NCI-H1092 (cell line): Measurements from ENCODE around the gene HTR2C.
"Not testable (repeated sequence)": the region's sequence is repeated elsewhere in the genome, so short reads cannot be mapped to it uniquely, and the experiment has no call there.

Source experiments
- DNase-seq: peaks from one replicate; lab custom pipeline; 2025; lab: John Stamatoyannopoulos, UW

The HTR2C gene

GRCh38 chrX:114712466-114712865 lies 128.6 kb downstream of the HTR2C start:
- no peak for DNase-seq

- DNase-seq: no peak
These were observed 131.2 kb downstream of the HTR2C start for GRCh38 chrX:114715096-114715495.

GRCh38 chrX:114717921-114718320 lies 134.0 kb downstream of the HTR2C start:
- DNase-seq: no peak

GRCh38 chrX:114766541-114766940 lies 182.7 kb downstream of the HTR2C start:
- DNase-seq: no peak

DNA sequence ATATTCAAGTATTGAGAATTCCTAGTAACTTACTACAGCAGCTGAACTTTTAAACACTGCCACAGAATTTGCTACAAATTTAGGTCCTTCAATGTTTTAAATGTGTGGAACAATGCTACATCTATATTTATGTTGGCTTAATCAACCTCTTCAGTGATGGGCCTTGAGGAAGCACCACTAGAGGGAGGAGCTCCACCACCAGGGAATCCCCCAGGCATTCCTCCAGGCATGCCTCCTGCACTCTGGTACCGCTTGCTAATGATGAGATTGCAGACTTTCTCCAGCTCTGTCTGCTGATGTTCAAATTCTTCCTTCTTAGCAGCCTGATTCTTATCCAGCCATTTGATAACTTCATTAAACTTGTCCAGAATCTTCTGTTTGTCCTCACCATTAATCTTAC lies 190.8 kb downstream of the HTR2C start:
- DNase-seq: no peak

GRCh38 chrX:114782925-114783324 lies 199.0 kb downstream of the HTR2C start:
- DNase-seq: no peak

- no peak for DNase-seq
These were observed 203.2 kb downstream of the HTR2C start for GRCh38 chrX:114787061-114787460.

GRCh38 chrX:114797494-114797893 lies 213.6 kb downstream of the HTR2C start:
- DNase-seq: no peak

- no peak for DNase-seq
These were observed 215.0 kb downstream of the HTR2C start for GRCh38 chrX:114798907-114799306.

DNA sequence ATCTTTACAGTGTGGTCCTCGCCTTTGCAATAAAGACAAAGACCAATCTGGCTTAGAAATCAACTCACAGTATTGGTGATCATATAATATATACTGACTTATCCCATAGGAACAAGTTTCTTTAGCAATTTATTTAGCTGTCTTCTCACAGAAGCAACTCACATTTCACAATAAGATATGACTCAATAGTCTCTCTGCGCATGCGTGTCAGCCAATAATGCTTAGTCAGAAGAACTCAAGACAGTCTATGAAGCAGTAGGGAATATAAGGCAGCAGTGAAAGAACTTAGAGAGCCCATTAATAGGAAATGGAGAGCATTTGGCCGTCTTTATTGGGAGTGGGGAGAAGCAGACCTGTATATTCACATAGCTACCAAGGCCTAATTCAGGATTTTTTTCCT lies 216.8 kb downstream of the HTR2C start:
- no peak for DNase-seq

DNA sequence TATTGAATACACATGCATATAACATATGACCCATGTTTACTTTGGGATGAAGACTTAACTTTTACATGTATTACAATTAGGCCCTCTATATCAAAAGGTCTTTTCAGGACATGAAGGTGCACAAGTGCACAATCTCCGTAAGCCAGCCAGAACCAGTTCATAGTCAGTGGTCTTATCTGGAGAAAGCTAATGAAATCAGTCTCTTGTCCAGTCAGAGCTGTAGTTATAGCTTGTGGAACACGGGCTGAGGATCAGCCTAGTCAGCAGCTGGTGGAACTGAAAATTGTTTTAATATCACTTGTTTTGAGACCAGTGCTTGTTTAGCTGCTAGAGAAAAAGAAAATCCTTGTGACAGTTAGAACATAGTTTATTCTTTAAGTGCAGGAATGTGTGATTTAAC lies 235.6 kb downstream of the HTR2C start:
- no peak for DNase-seq

GRCh38 chrX:114841051-114841450 lies 257.2 kb downstream of the HTR2C start:
- no peak for DNase-seq

DNA sequence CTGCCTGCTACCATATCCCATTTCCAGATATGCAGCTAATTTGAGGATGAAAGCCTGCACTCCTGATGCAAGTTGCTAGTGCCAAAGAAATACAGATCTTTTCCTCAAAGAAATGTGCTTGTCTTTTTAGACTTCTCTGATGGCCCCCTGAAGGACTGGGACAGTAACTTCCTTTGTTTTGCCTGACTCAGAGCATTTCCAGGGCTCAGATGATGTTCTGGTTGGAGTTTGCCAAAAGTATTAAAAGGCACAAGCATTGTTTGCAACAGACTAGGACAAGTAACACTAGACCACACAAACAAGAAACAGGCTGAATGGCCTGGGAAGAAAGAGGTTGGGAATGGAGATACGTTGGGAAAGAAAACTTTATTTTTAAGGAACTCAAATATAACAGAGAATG lies 258.3 kb downstream of the HTR2C start:
- no peak for DNase-seq

DNA sequence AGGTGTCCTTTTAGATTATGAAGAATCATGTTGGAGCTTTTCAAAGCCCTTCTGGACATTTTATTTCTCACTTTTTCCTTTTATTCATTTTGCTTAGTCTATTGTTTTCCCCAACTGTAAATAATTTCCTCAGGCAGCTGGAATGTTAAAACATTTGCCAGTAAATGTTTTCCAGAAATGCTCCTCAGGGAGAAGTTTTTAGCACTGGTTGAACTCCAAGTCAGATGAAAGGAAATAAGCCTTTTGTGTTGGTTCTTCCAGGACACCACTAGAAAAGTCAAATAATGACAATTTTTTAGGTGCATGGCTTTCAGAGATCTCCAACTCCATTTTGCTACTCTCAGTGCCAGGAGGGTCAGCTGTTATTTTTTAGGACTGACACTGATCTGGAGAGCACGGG lies 305.6 kb downstream of the HTR2C start:
- no peak for DNase-seq

- no peak for DNase-seq
These were observed 319.7 kb downstream of the HTR2C start for GRCh38 chrX:114903618-114904017.

DNA sequence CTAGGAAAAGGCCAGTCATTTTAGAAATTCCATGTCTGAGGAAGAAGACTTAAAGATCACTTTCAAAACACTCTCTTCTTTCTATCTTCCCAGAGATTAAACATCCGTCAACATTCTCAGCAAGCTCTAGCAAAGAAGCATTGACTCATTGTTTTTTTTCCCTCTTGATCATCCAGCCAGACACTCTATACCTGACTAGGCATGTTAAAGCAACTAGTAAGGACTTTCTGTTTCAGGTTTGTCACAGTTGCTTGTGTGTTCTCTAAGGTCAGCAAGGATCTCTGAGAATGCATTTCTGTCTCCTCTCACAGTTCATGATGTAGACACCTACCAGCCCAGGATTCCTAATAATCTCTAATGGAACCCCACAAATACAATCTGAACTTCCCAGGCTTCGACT lies 321.4 kb downstream of the HTR2C start:
- DNase-seq: no peak

DNA sequence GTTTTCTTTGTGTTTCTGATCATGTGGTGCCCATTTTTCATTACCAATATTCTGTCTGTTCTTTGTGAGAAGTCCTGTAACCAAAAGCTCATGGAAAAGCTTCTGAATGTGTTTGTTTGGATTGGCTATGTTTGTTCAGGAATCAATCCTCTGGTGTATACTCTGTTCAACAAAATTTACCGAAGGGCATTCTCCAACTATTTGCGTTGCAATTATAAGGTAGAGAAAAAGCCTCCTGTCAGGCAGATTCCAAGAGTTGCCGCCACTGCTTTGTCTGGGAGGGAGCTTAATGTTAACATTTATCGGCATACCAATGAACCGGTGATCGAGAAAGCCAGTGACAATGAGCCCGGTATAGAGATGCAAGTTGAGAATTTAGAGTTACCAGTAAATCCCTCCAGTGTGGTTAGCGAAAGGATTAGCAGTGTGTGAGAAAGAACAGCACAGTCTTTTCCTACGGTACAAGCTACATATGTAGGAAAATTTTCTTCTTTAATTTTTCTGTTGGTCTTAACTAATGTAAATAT lies 323.2 kb downstream of the HTR2C start:
- no peak for DNase-seq

DNA sequence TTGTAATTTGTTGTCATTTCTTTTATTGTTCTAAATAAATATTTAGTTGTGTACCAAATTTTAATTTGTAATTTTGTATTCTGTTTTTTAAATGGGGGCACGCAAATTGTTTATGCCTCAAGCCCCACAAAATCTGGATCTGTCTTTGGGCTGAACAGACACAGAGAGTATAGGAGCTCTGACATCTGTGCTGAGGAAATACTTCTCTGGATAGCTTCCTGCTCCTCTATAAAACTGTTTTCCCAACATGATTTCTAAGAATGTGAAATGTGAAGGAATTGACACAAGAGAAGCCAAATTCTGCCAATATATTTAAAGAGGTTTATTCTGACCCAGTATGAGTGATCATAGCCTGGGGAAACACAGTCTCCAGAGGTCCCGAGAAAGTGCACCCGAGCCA lies 340.5 kb downstream of the HTR2C start:
- no peak for DNase-seq

DNA sequence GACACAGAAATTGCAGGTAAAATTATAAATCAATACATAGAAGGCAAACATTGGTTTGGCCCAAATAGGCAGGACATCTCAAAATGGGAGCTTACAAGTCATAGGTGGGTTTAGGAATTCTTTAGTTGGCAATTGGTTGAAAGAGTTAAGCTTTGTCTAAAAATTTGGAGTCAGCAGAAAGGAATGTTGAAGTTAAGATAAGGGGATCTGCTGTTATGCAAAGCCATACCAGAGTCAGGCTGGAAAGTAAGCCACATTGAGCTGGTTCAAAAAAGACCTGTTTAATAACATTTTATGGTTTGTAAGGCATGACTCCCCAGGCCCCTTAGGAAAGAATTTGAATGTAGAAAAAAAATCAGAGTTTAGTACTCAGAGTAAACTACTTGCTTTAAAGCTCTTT lies 341.0 kb downstream of the HTR2C start:
- no peak for DNase-seq

GRCh38 chrX:114930227-114930626 lies 346.3 kb downstream of the HTR2C start:
- no peak for DNase-seq

- DNase-seq: no peak
These were observed 348.7 kb downstream of the HTR2C start for GRCh38 chrX:114932550-114932949.

DNA sequence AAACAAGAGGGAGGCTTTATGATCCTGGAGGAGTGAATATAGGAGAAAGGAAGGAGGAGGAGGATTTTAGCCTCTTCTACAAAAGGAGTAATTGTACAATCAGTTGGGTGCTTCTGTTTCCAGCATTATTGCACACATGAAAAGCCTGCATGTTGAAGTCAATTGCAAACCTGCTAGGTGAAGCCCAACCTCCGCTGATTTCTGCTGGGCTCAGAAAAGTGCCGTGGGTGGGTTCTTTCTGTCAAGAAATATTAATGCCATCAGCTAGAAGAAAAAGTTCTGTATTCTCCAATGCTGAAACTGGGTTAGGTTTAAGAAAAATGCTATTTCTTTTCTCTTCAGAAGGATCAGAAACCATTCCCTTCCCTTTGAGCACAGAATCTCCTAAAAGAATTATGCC lies 349.4 kb downstream of the HTR2C start:
- not testable (repeated sequence) for DNase-seq

- DNase-seq: not testable (repeated sequence)
These were observed 353.2 kb downstream of the HTR2C start for GRCh38 chrX:114937090-114937489.

- DNase-seq: no peak
These were observed 368.8 kb downstream of the HTR2C start for GRCh38 chrX:114952696-114953095.
